Astrocyte (in vitro differentiated cells and primary cell): Measurements from ENCODE around the gene NR6A1.

Source experiments
- CTCF ChIP-seq: IDR thresholded peaks from 2 replicates; pipeline ENCODE4 v1.5.1; 2011; ENCODE audit warnings: low read depth, mild to moderate bottlenecking, inconsistent platforms, low read length, moderate library complexity; ENCODE audit not compliant: insufficient read depth
- EZH2 ChIP-seq: IDR thresholded peaks from 2 replicates; pipeline ENCODE4 v1.6.1; 2012; ENCODE audit warnings: mild to moderate bottlenecking, low read length, inconsistent platforms; ENCODE audit not compliant: insufficient read depth

GRCh38 chr9:124486778-124487259, 284.3 kb downstream of the NR6A1 start:
- TF ChIP-seq CTCF, result no peak
- TF ChIP-seq EZH2, result no peak
